GM12878 (cell line): ENCODE measurements around the gene ADAM19. TPM values are rescaled to one million over a fixed set of nuclear protein-coding genes. Genes with fewer than 3 reads are reported as not detected.
A peak's percentile ranks its signal among the peaks of the same experiment; 100 is the strongest.

Experiments used
- ATF7 ChIP-seq: fragments of 450-650 bp; IDR thresholded peaks from 2 replicates; pipeline ENCODE4 v1.6.1; 2016; ENCODE audit warnings: low read depth, mild to moderate bottlenecking
- BHLHE40 ChIP-seq, 2 experiments: fragments of 450-650 bp in 1 of 2; IDR thresholded peaks; 2 replicates each; pipeline ENCODE4 v1.6.1; 2011 to 2017; ENCODE audit warnings: low read depth in 2 of 2, borderline replicate concordance in 1 of 2, improper control_type of control experiment in 1 of 2, low read length in 1 of 2, mild to moderate bottlenecking in 1 of 2
- CEBPB ChIP-seq, 2 experiments: fragments of 150-350 bp in 1 of 2; IDR thresholded peaks; 2 replicates each; pipeline ENCODE4 v1.6.1; 2012 to 2014; ENCODE audit warnings: low read depth in 2 of 2, low read length in 2 of 2, borderline replicate concordance in 1 of 2, inconsistent platforms in 1 of 2
- CHD4 ChIP-seq: fragments of 200-600 bp; sonication (generic); IDR thresholded peaks from 2 replicates; pipeline ENCODE4 v1.6.1; 2016; ENCODE audit warnings: mild to moderate bottlenecking
- CREM ChIP-seq: IDR thresholded peaks from 2 replicates; pipeline ENCODE4 v1.6.1; 2014; ENCODE audit warnings: antibody characterized with exemption, low read depth
- ELK1 ChIP-seq: IDR thresholded peaks from 2 replicates; pipeline ENCODE4 v1.6.1; 2012; ENCODE audit warnings: low read depth, low read length, improper control_type of control experiment
- EP300 ChIP-seq, 2 experiments: fragments of 150-350 bp in 1 of 2; IDR thresholded peaks; 2 replicates each; pipeline ENCODE4 v1.6.1; 2011 to 2012; ENCODE audit warnings: low read depth in 2 of 2, low read length in 2 of 2, borderline replicate concordance in 1 of 2, improper control_type of control experiment in 1 of 2, inconsistent platforms in 1 of 2; ENCODE audit not compliant: control insufficient read depth in 1 of 2
- FOXK2 ChIP-seq: fragments of 450-650 bp; IDR thresholded peaks from 2 replicates; pipeline ENCODE4 v1.6.1; 2017; ENCODE audit warnings: mild to moderate bottlenecking, moderate library complexity
- GATAD2B ChIP-seq: fragments of 450-650 bp; conservative IDR thresholded peaks from 2 replicates; pipeline ENCODE4 v1.6.1; 2017; ENCODE audit warnings: low read depth, mild to moderate bottlenecking, moderate library complexity
- HDGF ChIP-seq: fragments of 450-650 bp; IDR thresholded peaks from 2 replicates; pipeline ENCODE4 v1.6.1; 2016; ENCODE audit warnings: antibody characterized with exemption
- IKZF1 ChIP-seq: fragments of 450-650 bp; conservative IDR thresholded peaks from 2 replicates; pipeline ENCODE4 v1.6.1; 2017; ENCODE audit warnings: antibody characterized with exemption, mild to moderate bottlenecking
- IKZF2 ChIP-seq, 2 experiments: fragments of 450-650 bp; IDR thresholded peaks; 2 replicates each; pipeline ENCODE4 v1.6.1; 2017; ENCODE audit warnings: mild to moderate bottlenecking in 2 of 2, moderate library complexity in 2 of 2
- JUND ChIP-seq: IDR thresholded peaks from 2 replicates; pipeline ENCODE4 v1.6.1; 2012; ENCODE audit warnings: low read depth, mild to moderate bottlenecking, low read length, improper control_type of control experiment, moderate library complexity
- MTA2 ChIP-seq: fragments of 450-650 bp; IDR thresholded peaks from 2 replicates; pipeline ENCODE4 v1.6.1; 2016; ENCODE audit warnings: low read depth, mild to moderate bottlenecking, moderate library complexity
- NR2C2 ChIP-seq: IDR thresholded peaks from 2 replicates; pipeline ENCODE4 v1.6.1; 2011; ENCODE audit warnings: borderline replicate concordance, low read depth; ENCODE audit not compliant: control insufficient read depth, insufficient read length
- POLR2AphosphoS2 ChIP-seq: IDR thresholded peaks from 2 replicates; pipeline ENCODE4 v1.6.1; 2011; ENCODE audit warnings: low read depth, mild to moderate bottlenecking, low read length, improper control_type of control experiment, moderate library complexity
- POU2F2 ChIP-seq: IDR thresholded peaks from 3 replicates; pipeline ENCODE4 v1.6.1; 2011; ENCODE audit warnings: low read depth, mild to moderate bottlenecking, low read length, borderline replicate concordance
- RAD51 ChIP-seq: fragments of 450-650 bp; IDR thresholded peaks from 2 replicates; pipeline ENCODE4 v1.6.1; 2016; ENCODE audit warnings: moderate library complexity, mild to moderate bottlenecking, inconsistent platforms
- RB1 ChIP-seq: fragments of 450-650 bp; formaldehyde crosslinking; IDR thresholded peaks from 2 replicates; pipeline ENCODE4 v1.6.1; 2017; ENCODE audit warnings: mild to moderate bottlenecking, borderline replicate concordance
- SIN3A ChIP-seq: IDR thresholded peaks from 2 replicates; pipeline ENCODE4 v1.6.1; 2012; ENCODE audit warnings: low read depth, low read length, improper control_type of control experiment
- SMAD5 ChIP-seq: IDR thresholded peaks from 2 replicates; pipeline ENCODE4 v1.6.1; 2016; ENCODE audit warnings: antibody characterized with exemption, low read depth
- SREBF2 ChIP-seq: IDR thresholded peaks from 2 replicates; pipeline ENCODE4 v1.6.1; 2012; ENCODE audit warnings: mild to moderate bottlenecking, low read length
- STAT3 ChIP-seq: IDR thresholded peaks from 2 replicates; pipeline ENCODE4 v1.6.1; 2011; ENCODE audit warnings: low read depth, low read length, improper control_type of control experiment
- YY1 ChIP-seq: IDR thresholded peaks from 2 replicates; pipeline ENCODE4 v1.6.1; 2011; ENCODE audit warnings: low read depth, mild to moderate bottlenecking, low read length
- ZNF274 ChIP-seq: IDR thresholded peaks from one replicate; pipeline ENCODE4 v1.8.0; 2011; ENCODE audit not compliant: insufficient read length, insufficient read depth
- ZNF592 ChIP-seq: fragments of 450-650 bp; IDR thresholded peaks from 2 replicates; pipeline ENCODE4 v1.6.1; 2017; ENCODE audit warnings: mild to moderate bottlenecking, moderate library complexity
- ZSCAN29 ChIP-seq: fragments of 450-650 bp; IDR thresholded peaks from 2 replicates; pipeline ENCODE4 v1.6.1; 2017; ENCODE audit warnings: mild to moderate bottlenecking, moderate library complexity
- polyA plus RNA-seq, 11 experiments: library from polyadenylated mRNA; depleted of rRNA in 4 of 11; unstranded in 6 of 11; stranded (reverse) in 5 of 11; fragments of >200 nt; fragmentation: Nextera tagmentation in 4 of 11; fragmentation: Illumina TruSeq in 1 of 11; extraction: Ambion mirVana in 4 of 11; extraction: Trizol in 1 of 11; gene quantifications; 1 replicate in 1 of 11; 2 replicates in 10 of 11; pipeline versions ENCODE4 v1.2.1 to v1.2.3, GENCODE V29; 2011 to 2016; ENCODE audit warnings: inconsistent platforms in 2 of 11, missing spikeins in 2 of 11, low read depth in 1 of 11
- total RNA-seq, 4 experiments: library from RNA; depleted of rRNA in 3 of 4; stranded (reverse); fragments of >200 nt in 3 of 4; fragmentation: Illumina TruSeq in 1 of 4; extraction: Trizol in 1 of 4; gene quantifications; 2 replicates each; pipeline versions ENCODE4 v1.2.1 to v1.2.3, GENCODE V29; 2013 to 2021
- TF ChIP-seq, protein P1 (sequence below): IDR thresholded peaks from 2 replicates; pipeline ENCODE4 v1.6.1; 2012; ENCODE audit warnings: low read depth, low read length, improper control_type of control experiment

Gene ADAM19
- total and polyA plus RNA-seq, 10 of the 15 experiments (the other 5 are each of a cell fraction or from before 2014, with no cell fraction given): 16.0 to 92.8 (median 44.7) TPM

GRCh38 chr5:157502143-157502647, 73.4 kb downstream of the ADAM19 start (continued):
- TF ChIP-seq ZNF592 (no peak), SREBF2 (no peak), CREM (peak; percentile 72), STAT3 (no peak), SIN3A (no peak), ATF7 (peak; percentile 57; the same call in 1 of the 2 replicates), SMAD5 (no peak), RB1 (no peak), RAD51 (peak; percentile 88), JUND (no peak), POU2F2 (peak; percentile 70; the same call in 1 of the 3 replicates), POLR2AphosphoS2 (no peak), IKZF1 (peak; percentile 90), EP300 (IDR thresholded peaks at IDR 0.05; ENCODE audit: borderline replicate concordance in 1 of 2, control insufficient read depth in 1 of 2, low read depth in 2 of 2, low read length in 2 of 2) (peak; percentile 51 to 88; a peak in 3 of 4 replicates), ZSCAN29 (no peak), CEBPB (IDR thresholded peaks at IDR 0.05; ENCODE audit: borderline replicate concordance in 1 of 2, low read depth in 2 of 2, low read length in 2 of 2) (no peak), MTA2 (peak; percentile 71), IKZF2 (IDR thresholded peaks at IDR 0.05) (peak; percentile 92 to 94), BHLHE40 (IDR thresholded peaks at IDR 0.05; ENCODE audit: borderline replicate concordance in 1 of 2, low read depth in 2 of 2, low read length in 1 of 2) (peak; percentile 82 to 88), HDGF (no peak), CHD4 (no peak), GATAD2B (0 out of 2 replicates have a peak, but pooled peaks have one; percentile 28), FOXK2 (no peak; the same call in 1 of the 2 replicates), ELK1 (no peak), YY1 (0 out of 2 replicates have a peak, but pooled peaks have one; percentile 40), ZNF274 (no peak), NR2C2 (no peak)
- TF ChIP-seq, protein P1, sequence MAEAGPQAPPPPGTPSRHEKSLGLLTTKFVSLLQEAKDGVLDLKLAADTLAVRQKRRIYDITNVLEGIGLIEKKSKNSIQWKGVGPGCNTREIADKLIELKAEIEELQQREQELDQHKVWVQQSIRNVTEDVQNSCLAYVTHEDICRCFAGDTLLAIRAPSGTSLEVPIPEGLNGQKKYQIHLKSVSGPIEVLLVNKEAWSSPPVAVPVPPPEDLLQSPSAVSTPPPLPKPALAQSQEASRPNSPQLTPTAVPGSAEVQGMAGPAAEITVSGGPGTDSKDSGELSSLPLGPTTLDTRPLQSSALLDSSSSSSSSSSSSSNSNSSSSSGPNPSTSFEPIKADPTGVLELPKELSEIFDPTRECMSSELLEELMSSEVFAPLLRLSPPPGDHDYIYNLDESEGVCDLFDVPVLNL: no peak
